D721Med (cell line): ENCODE measurements around the gene KRTAP4-11.
"Not testable (repeated sequence)": the region's sequence is repeated elsewhere in the genome, so short reads cannot be mapped to it uniquely, and the experiment has no call there.

ENCODE experiments used
- DNase-seq: peaks from one replicate; pipeline ENCODE4 v3.0.0; 2011; ENCODE audit warnings: low spot score; ENCODE audit not compliant: insufficient read length
- FAIRE-seq: peaks from 2 replicates; lab custom pipeline; 2011; peaks lifted over from hg19 to GRCh38; lab: Jason Lieb, UNC
- TF ChIP-seq, protein P1 (sequence below): IDR thresholded peaks from 2 replicates; pipeline ENCODE4 v1.5.1; 2012; ENCODE audit warnings: mild to moderate bottlenecking, control low read depth; ENCODE audit not compliant: insufficient read depth; ENCODE audit errors: missing control alignments

The KRTAP4-11 gene

GRCh38 chr17:41118721-41119120 lies 548 bp upstream of the KRTAP4-11 start:
- DNase-seq: no peak
- no peak for FAIRE-seq
- TF ChIP-seq, protein P1, sequence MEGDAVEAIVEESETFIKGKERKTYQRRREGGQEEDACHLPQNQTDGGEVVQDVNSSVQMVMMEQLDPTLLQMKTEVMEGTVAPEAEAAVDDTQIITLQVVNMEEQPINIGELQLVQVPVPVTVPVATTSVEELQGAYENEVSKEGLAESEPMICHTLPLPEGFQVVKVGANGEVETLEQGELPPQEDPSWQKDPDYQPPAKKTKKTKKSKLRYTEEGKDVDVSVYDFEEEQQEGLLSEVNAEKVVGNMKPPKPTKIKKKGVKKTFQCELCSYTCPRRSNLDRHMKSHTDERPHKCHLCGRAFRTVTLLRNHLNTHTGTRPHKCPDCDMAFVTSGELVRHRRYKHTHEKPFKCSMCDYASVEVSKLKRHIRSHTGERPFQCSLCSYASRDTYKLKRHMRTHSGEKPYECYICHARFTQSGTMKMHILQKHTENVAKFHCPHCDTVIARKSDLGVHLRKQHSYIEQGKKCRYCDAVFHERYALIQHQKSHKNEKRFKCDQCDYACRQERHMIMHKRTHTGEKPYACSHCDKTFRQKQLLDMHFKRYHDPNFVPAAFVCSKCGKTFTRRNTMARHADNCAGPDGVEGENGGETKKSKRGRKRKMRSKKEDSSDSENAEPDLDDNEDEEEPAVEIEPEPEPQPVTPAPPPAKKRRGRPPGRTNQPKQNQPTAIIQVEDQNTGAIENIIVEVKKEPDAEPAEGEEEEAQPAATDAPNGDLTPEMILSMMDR: no peak

- FAIRE-seq (no peak), DNase-seq (no peak)
- TF ChIP-seq, protein P1: no peak
Measured at GRCh38 chr17:41116297-41116696, 1.9 kb downstream of the KRTAP4-11 start.

DNA sequence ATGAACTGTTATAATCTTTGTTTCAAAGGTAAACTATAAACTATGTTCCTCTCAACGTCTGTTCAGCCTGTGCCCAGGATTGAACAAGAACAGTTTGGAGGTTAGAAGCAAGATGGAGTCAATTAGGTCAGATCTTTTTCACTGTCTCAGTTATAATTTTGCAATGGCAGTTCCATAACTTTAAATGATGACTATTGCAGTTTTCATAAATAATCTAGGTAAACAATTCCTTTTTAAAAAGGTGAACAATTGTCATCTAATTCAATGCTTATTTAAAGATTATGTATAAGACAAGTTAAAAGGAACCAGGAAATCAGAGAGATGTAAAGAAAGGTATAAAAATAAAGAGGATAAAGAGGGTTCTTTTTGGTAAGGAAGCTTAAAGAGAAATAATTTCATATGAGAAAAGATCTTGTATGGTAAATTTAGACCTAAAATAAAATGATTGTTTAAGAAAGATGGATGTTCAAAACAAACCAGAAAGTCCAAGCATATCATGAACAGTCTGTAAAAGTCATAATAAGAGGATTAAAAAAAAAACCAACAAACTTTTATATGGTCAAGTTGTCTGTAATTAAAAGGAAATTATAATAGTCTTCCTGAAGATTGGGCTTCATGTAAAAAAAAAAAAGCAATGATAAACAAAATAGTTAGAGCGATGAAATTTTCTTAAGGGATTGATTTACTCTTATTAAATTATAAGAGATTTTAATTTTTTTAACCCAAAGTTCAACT lies 6.9 kb downstream of the KRTAP4-11 start:
- TF ChIP-seq, protein P1: no peak
- FAIRE-seq: no peak

GRCh38 chr17:41108728-41109386 lies 9.3 kb downstream of the KRTAP4-11 start:
- FAIRE-seq, DNase-seq: not testable (repeated sequence)

More for the DNA sequence above, 6.9 kb downstream of the KRTAP4-11 start:
- no peak for DNase-seq

- DNase-seq: no peak
- no peak for FAIRE-seq
- TF ChIP-seq, protein P1: no peak
Measured at GRCh38 chr17:41107941-41108450, 10.2 kb downstream of the KRTAP4-11 start.

DNA sequence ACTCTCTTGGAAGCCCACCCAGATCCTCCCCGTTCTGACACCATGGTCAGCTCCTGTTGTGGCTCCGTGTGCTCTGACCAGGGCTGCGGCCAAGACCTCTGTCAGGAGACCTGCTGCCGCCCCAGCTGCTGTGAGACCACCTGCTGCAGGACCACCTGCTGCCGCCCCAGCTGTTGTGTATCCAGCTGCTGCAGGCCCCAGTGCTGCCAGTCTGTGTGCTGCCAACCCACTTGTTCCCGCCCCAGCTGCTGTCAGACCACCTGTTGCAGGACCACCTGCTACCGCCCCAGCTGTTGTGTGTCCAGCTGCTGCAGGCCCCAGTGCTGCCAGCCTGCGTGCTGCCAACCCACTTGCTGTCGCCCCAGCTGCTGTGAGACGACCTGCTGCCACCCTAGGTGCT lies 12.8 kb downstream of the KRTAP4-11 start, which contains the start of gene KRTAP4-9:
TSS of gene KRTAP4-9 (plus strand) at position 43 of the 400 bp plus-strand sequence. CDS start at position 43, 0 bp downstream.
- not testable (repeated sequence) for DNase-seq, FAIRE-seq

- not testable (repeated sequence) for FAIRE-seq, DNase-seq
Measured at GRCh38 chr17:41104386-41105038, 13.7 kb downstream of the KRTAP4-11 start.

DNA sequence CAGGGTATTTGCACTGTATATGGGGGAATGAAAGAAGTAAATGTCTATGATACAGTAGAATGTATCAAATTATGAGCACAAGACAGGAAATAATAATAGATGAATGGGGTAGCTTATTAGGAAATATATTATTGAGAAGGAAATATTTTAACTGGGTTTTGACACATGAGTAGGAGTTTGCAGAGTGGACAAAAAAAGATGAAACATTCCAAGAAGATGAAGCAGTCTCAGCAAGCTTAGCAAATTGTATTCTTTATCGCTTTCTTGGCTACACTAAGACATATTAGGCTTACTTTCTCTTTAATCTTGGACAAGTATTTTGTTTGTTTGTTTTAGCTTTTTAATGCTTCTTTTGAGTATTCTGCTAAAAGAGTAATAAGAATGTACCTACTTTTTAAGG lies 14.3 kb downstream of the KRTAP4-11 start:
- DNase-seq: no peak
- TF ChIP-seq, protein P1: no peak
- no peak for FAIRE-seq
